Endothelial cell (in vitro differentiated cells): Measurements from ENCODE around the gene GSTO1. TPM values are rescaled to one million over a fixed set of nuclear protein-coding genes. Genes with fewer than 3 reads are reported as not detected.

Source experiments
- DNase-seq: peaks from one replicate; pipeline ENCODE4 v3.0.0; 2021; ENCODE audit warnings: low spot score
- H3K27ac Mint-ChIP-seq: one replicate; pipeline ENCODE4 v1.8.0; 2021; ENCODE audit warnings: mixed read lengths, inconsistent platforms; ENCODE audit not compliant: unreplicated experiment
- H3K27me3 Mint-ChIP-seq: one replicate; pipeline ENCODE4 v1.8.0; 2021; ENCODE audit warnings: mild to moderate bottlenecking, moderate library complexity, mixed read lengths, inconsistent platforms; ENCODE audit not compliant: unreplicated experiment
- H3K36me3 Mint-ChIP-seq: one replicate; pipeline ENCODE4 v1.8.0; 2021; ENCODE audit warnings: mild to moderate bottlenecking, low read depth, mixed read lengths, inconsistent platforms; ENCODE audit not compliant: unreplicated experiment
- H3K4me1 Mint-ChIP-seq: one replicate; pipeline ENCODE4 v1.8.0; 2021; ENCODE audit warnings: mild to moderate bottlenecking, mixed read lengths, inconsistent platforms; ENCODE audit not compliant: unreplicated experiment
- H3K4me3 Mint-ChIP-seq: one replicate; pipeline ENCODE4 v1.8.0; 2021; ENCODE audit warnings: mild to moderate bottlenecking, mixed read lengths, inconsistent platforms; ENCODE audit not compliant: unreplicated experiment
- H3K9me3 Mint-ChIP-seq: one replicate; pipeline ENCODE4 v1.8.0; 2021; ENCODE audit warnings: mixed read lengths, inconsistent platforms; ENCODE audit not compliant: unreplicated experiment
- total RNA-seq: library from RNA; stranded (reverse); fragmentation: NEBNext Ultra II Directional; extraction: Animal tissue kit (Norgen Biotek cat#: 25700); gene quantifications from one replicate; pipeline ENCODE4 v1.2.1, GENCODE V29; 2021; ENCODE audit not compliant: unreplicated experiment
- TF ChIP-seq, protein P1 (sequence below): fragments of 200-600 bp; sonication (generic); IDR thresholded peaks from one replicate; pipeline ENCODE4 v1.5.0; 2021; ENCODE audit warnings: antibody characterized with exemption; ENCODE audit not compliant: unreplicated experiment

The GSTO1 gene
- total RNA-seq, 1 donor from 2014 or later: 121 TPM

DNA sequence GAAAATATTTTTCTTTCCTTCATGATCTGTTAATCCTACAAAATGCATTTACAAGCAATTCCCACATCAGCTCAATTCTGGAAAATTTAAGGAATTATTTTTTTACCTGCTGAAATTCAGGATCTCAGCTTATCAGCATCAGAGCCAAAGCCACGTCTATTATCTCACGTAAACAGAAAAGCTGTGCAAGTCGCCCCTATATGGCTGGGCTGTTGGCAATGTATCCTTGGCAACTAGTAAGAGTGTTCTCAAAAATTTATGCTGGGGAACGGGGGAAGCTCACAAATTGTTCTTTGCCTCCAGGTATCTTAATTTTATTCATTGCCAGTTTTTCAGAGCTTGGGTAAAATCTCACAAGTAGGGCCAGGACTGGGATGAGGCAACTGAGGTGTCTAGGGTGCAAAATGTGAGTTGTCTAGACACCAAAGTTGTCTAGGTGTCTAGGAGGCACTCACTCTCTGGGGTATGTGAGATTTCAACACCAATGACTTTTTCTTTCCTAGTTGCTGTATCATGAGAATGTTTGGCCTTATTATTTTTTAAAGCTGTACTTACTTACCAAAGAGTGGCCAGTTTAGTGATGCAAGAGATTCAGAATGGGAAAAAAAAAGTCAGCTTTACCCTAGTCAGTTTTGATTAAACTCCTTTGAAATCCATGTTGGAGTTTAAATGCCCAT, 19.3 kb downstream of the GSTO1 start:
- Mint-ChIP-seq H3K27ac (no peak overlapping the region), H3K4me3 (no peak overlapping the region), H3K36me3 (no peaks in the 10 kb centered on the region), H3K4me1 (peaks cover 2% of the 10 kb centered on the region), H3K27me3 (no peaks in the 10 kb centered on the region), H3K9me3 (no peaks in the 10 kb centered on the region)
- TF ChIP-seq, protein P1, sequence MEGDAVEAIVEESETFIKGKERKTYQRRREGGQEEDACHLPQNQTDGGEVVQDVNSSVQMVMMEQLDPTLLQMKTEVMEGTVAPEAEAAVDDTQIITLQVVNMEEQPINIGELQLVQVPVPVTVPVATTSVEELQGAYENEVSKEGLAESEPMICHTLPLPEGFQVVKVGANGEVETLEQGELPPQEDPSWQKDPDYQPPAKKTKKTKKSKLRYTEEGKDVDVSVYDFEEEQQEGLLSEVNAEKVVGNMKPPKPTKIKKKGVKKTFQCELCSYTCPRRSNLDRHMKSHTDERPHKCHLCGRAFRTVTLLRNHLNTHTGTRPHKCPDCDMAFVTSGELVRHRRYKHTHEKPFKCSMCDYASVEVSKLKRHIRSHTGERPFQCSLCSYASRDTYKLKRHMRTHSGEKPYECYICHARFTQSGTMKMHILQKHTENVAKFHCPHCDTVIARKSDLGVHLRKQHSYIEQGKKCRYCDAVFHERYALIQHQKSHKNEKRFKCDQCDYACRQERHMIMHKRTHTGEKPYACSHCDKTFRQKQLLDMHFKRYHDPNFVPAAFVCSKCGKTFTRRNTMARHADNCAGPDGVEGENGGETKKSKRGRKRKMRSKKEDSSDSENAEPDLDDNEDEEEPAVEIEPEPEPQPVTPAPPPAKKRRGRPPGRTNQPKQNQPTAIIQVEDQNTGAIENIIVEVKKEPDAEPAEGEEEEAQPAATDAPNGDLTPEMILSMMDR: no peak
- DNase-seq: no peak

DNA sequence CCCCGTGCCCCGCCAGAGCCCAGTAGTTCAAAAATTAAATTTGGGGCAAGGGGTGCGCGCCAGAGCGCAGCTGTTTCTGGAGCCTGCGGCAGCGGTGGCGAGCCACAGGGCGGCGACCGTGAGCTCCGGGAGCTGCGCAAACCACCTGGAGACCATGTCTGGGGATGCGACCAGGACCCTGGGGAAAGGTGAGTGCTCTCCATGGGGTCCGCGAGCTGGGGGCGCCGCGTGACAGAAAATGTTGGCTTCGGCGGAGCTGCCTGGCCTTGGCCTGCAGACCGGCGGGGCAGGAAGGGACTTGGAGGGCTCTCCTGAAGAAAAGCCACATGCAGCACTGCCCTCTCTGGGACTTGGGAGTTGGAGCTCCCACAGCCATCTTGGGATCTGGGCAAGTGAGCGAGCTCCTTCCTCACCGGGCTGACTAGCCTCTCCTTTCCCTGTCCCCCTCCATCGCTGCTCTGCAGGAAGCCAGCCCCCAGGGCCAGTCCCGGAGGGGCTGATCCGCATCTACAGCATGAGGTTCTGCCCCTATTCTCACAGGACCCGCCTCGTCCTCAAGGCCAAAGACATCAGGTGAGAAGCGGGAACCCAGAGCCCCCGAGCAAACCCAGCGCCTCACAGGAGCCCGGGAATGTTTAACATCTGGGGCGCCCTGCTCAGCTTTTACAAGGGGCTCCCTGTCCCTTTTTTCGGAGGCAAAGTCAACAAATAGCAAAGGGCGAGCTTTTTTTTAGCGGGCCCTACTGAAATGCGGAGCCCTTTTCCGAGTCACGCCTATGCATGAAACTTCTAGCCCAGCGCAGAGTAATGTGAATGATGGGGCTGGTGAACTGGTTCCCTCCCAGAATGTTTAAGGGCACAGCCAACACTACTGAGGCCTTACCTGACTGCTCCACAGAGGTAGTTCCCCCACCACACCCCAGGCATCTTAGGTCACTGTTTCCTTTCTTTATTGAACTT, 20.4 kb downstream of the GSTO1 start:
- Mint-ChIP-seq H3K36me3 (no peaks in the 10 kb centered on the region), H3K27ac (no peak overlapping the region), H3K27me3 (no peaks in the 10 kb centered on the region), H3K9me3 (no peaks in the 10 kb centered on the region), H3K4me3 (peak overlapping the region; percentile 84), H3K4me1 (peaks cover 2% of the 10 kb centered on the region)
- DNase-seq: peak; percentile 65
- TF ChIP-seq, protein P1: peak; percentile 64

DNA sequence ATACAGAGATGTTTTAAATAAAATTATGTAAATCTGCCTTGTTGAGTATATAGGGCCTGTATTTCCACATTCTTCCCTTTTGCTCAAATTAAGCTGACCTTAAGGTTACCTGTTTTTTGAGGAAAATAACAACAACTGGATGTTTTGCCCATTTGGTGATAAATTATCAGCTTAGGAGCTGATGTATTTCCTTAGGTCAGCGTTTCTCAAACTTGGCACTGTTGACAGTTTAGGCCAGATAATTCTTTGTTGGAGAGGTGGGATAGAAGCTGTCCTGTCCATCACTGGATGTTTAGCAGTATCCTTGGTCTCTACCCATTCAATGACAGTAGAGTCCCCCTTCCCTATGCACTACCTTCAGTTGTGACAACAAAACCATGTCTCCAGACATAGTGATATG, 21.5 kb downstream of the GSTO1 start:
- H3K9me3 Mint-ChIP-seq: no peaks in the 10 kb centered on the region
- H3K4me3 Mint-ChIP-seq: no peak overlapping the region
- H3K4me1 Mint-ChIP-seq: peaks cover 2% of the 10 kb centered on the region
- TF ChIP-seq, protein P1: no peak
- no peaks in the 10 kb centered on the region for H3K36me3 Mint-ChIP-seq
- H3K27me3 Mint-ChIP-seq: no peaks in the 10 kb centered on the region
- H3K27ac Mint-ChIP-seq: no peak overlapping the region
- no peak for DNase-seq

DNA sequence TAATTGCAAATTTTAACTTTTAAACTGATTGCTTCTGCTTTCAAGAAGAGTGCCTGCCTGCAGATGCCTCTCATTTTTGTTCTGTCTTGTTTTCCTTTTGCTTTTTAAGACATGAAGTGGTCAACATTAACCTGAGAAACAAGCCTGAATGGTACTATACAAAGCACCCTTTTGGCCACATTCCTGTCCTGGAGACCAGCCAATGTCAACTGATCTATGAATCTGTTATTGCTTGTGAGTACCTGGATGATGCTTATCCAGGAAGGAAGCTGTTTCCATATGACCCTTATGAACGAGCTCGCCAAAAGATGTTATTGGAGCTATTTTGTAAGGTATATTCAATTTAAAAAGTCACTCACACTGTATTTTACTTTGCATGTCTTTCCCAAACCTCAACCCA, 23.1 kb downstream of the GSTO1 start:
- Mint-ChIP-seq H3K27ac (no peak overlapping the region), H3K9me3 (no peaks in the 10 kb centered on the region), H3K27me3 (no peaks in the 10 kb centered on the region), H3K4me3 (no peak overlapping the region), H3K4me1 (peaks cover 2% of the 10 kb centered on the region), H3K36me3 (no peaks in the 10 kb centered on the region)
- TF ChIP-seq, protein P1: no peak
- no peak for DNase-seq
